ENCODE results near the gene CELA2A.

GRCh38 chr1:15407580-15407979 is 49.0 kb upstream of the CELA2A start:
- TF ChIP-seq CTCF (conservative IDR thresholded peaks at IDR 0.05; ENCODE audit: low read depth, low read length) = no peak
- no peak for TF ChIP-seq EZH2 (IDR thresholded peaks at IDR 0.05; ENCODE audit: low read length, unreplicated experiment)
- TF ChIP-seq EZH2phosphoT487 (IDR thresholded peaks at IDR 0.05; ENCODE audit: borderline replicate concordance, low read length) = no peak

Measured in PC-3 (cell line).